GM20431 (cell line): ENCODE results near the gene MLH3.
"Not testable (repeated sequence)": the region's sequence is repeated elsewhere in the genome, so short reads cannot be mapped to it uniquely, and the experiment has no call there.

ENCODE experiments used
- in situ Hi-C: fragments of 300-500 bp; cut with MseI, MboI; formaldehyde crosslinking; loops from one replicate; pipeline ENCODE4 v1.15.0; 2020; ENCODE audit warnings: low sequenced_read_pairs; ENCODE audit not compliant: unreplicated experiment

Gene MLH3

GRCh38 chr14:75067765-75068164, 16.5 kb upstream of the MLH3 start:
- in situ Hi-C loops, result not testable (repeated sequence)

DNA sequence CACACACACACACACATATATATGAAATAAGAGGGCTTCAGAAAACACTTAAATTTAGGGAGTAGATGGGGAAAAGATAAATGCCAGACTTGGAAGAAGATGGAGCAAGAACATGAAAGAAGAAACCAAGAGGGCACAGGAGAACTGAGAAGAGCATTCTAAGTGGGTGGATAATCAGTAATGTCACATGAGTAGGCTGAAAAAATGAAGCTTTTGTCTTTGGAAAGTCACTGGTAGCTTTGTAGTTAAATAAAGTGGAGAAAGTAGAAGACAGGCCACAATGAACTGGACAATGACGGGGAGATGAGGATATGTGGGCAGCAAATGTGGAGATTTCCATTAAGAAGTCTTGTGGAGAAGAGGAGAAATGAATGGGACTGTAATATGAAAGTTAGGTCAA, 15.9 kb upstream of the MLH3 start:
- in situ Hi-C loops, result no loop called here

- in situ Hi-C loops, result no loop called here
These were observed 15.4 kb upstream of the MLH3 start for GRCh38 chr14:75066691-75067090.

DNA sequence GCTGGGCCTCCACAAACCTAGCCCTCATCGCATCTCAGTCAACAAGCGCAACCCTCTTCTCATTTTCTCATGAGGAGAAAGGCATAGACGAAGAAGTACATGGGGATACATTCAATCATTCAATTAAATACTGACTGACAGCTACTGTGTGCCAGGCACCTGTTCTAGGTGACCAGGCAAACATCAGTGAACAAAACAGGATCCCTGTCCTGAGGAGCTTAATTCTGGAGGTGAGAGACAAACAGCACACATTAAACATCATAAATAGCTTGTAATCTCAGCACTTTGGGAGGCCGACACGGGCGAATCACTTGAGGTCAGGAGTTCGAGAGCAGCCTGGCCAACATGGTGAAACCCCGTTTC, 12.9 kb upstream of the MLH3 start:
- in situ Hi-C loops, result no loop called here

DNA sequence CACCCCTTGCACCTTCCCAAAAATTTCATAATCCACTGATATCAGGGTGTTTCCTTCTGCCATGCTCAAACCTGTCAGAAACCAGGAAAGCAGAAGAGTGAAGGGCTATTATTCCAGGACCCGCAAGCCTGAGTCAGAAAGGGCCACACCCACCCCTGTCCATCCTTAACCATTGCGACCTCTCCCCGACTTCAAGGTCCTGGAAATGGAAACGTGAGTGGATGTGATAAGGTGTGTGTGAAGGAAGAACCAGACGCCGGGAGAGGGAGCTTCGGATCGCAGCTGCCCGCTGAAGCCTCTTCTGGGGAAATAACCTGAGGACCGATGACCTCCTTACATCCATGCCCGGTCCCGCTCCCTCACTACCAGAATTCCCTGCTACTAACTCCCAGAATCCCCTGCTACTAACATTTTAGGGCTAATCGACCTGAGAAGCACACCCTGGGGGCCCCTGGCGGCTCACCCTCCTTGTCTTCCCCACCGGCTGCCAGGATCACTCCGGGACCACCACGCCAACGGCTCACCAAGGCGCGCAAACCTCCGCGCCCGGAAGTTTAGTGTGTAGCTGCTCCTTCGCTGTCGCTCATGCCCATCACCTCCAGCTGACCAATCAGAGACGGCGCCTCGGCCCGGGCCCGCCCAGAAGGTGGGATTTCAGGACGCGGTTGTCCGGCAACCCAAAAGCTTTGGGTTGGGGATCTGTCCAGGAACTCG, 12.4 kb upstream of the MLH3 start, which contains the start of gene ACYP1:
TSS of gene ACYP1 (minus strand) at position 534 of the 714 bp plus-strand sequence. CDS start at position 63, 471 bp downstream.
- in situ Hi-C loops, result no loop called here

- in situ Hi-C loops, result no loop called here
These were observed 11.7 kb upstream of the MLH3 start for GRCh38 chr14:75063013-75063412.

GRCh38 chr14:75060420-75060819, 9.2 kb upstream of the MLH3 start:
- in situ Hi-C loops, result no loop called here

DNA sequence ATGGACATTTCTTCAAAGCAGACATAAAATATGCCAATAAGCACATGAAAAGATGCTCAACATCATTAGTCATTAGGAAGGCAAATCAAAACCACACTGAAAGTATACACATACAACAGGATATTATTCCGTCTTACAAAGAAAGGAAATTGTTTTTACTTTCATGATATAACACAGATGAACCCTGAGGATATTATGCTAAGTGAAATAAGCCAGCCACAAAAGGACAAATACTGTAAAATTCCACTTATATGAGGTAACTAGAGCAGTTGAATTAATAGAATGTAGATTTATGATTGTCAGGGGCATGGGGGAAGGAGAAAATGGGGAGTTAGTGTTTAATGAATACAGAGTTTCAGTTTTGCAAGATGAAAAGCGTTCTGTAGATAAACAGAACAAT, 8.4 kb upstream of the MLH3 start:
- in situ Hi-C loops, result no loop called here

DNA sequence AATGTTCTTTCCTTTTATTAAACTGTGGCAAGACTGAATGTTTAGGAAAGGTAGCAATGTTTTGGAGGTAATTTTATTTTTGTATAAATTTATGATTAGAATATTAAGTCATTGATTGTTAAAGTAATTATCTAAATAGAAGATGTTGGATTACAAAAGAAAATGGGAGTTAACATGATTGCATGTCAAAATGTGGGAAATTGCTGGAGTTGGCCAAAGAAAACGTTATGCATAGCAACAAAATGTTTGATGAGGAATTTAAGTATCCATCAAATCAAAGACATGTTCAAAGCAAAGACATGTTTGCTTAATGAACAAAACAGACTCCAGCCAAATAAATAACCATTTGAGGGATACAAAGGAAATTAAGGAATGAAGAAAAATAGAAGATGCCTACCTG, 3.2 kb upstream of the MLH3 start:
- in situ Hi-C loops, result no loop called here

DNA sequence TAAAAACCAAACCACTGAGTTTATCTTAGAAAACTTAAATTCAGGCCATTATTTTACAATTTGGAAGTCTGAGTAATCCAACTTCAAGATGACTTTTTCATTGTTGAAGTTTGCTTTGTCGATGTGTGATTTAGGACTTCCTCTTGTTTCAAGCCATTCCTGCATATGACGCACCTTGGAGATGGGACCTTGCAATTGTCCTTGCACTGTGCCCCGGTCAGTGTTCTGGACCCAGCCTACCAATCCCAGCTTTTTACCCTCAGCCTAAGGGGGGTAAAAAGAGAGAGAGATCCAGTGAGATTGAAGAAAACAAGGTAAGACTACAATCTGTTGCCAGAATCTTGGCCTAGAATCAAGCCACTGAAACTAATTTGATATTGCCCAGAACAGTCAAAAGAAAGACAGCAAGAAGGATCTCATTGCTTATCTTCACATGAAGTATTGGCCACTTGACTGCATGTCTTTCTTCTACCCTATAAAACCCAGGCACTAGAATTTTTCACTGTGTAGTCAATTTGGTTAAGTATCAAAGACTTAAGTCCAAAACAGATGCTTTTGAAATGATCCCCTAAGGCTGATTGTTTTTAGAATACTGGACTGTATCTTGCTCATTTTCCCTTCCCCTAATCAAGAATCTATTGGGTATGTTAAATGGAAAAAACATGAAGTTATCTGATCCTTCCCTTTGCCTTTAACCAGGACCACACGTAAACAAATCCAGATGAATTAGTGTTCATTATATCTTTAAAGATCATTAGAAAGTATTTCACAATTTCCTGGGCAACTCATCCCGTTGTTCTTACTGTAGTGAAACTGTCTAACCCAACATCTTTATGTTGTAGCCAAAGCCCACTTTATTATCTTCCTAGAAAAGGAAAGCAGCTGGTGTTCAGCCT, 2.4 kb upstream of the MLH3 start:
- in situ Hi-C loops, result no loop called here

DNA sequence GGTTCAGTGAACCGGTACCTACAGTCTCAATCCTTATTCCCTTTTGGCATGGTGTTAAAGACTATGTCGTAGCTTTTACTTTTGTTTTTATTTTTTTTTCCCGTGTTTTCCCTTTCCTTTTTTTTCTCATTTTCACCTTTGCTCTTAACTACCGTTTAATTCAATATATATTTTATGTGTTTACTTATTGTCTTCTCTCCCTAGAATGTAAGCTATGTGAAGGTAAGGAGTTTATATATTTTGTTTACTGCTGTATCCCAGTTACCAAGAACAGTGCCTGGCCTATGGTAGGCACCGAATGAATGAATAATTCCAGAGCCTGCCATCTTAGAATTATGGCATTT, 261 bp upstream of the MLH3 start:
- in situ Hi-C loops, result no loop called here

DNA sequence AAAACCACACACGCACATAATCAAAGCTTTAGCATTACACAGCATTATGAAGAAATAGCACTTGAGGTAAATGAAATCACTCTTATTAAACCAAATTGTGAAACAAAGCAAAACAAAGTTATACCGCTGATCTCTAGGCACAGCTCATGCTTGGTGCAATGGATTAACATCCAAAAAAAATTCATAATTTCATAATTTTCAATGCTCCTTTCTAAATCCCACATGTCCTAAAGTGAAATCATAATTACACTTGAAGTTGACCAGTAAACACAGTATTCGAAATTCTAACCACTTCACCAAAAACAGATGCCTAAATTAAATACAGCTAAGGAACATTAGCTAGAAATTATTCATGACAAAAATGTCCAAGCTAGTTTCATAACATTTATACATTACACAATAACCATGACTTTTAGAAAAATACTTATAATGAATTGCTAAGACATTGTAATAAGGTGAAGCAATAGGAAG, 1.5 kb downstream of the MLH3 start:
- in situ Hi-C loops, result no loop called here

- in situ Hi-C loops, result no loop called here
These were observed 2.1 kb downstream of the MLH3 start for GRCh38 chr14:75049136-75049535.

- in situ Hi-C loops, result no loop called here
These were observed 3.2 kb downstream of the MLH3 start for GRCh38 chr14:75048101-75048500.

- in situ Hi-C loops, result no loop called here
These were observed 3.8 kb downstream of the MLH3 start for GRCh38 chr14:75047506-75047905.

- in situ Hi-C loops, result no loop called here
These were observed 4.4 kb downstream of the MLH3 start for GRCh38 chr14:75046899-75047298.

DNA sequence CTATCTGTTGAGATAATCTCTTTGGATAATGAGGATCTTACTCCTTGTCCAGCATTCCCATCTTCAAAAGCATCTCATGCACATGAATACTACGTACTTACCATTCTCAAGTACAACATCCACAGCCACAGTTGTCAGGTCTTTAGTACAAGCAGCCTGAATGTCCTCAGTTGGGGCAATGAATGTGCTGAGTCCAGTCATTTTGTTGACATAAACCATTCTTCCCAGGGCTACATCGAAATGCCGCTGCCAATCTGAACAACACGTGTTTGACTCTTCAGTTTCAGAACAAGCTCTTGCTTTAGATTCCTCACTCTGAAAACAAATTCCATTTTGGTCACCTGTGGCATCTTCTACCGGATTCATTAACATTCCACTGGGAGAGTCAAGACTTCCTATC, 5.0 kb downstream of the MLH3 start:
- in situ Hi-C loops, result no loop called here

DNA sequence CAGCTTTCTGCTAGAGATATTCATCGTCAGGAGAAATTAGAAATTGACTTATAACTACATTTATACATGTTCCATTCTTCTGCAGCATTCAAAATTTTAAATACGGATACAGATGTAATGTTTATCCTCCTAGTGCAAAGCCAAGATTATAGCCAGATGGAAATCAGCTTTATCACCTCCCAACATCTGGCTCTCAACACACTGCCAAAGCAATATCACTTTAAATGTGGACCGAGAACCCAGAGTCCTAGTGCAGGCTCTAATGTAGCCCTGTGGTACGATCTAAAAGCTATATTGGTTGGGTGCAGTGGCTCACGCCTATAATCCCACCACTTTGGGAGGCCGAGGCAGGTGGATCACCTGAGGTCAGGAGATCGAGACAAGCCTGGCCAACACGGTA, 6.5 kb downstream of the MLH3 start:
- in situ Hi-C loops, result no loop called here

DNA sequence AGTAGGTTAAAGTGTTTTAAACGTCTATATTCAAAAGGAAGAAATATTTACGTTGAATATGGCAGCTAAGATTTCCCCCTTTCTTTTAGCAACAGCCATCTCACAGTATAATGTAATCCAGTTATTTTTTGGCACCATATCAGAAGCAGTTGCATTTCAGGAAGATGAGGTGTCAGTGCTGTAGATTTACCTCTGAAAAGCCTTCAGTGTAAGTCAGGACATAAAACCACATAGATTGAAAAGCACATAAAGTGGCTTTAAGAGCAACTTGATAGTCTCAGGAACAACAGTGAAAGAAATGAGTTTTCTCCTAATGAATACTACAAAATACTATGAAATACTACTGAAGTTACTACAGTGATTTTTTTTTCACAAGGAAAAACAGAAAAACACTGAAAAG, 6.9 kb downstream of the MLH3 start:
- in situ Hi-C loops, result no loop called here

- in situ Hi-C loops, result no loop called here
These were observed 9.2 kb downstream of the MLH3 start for GRCh38 chr14:75042035-75042434.

- in situ Hi-C loops, result no loop called here
These were observed 9.7 kb downstream of the MLH3 start for GRCh38 chr14:75041613-75042012.
